HepG2 (cell line): ENCODE measurements around the gene SGPL1. TPM values are rescaled to one million over a fixed set of nuclear protein-coding genes. Genes with fewer than 3 reads are reported as not detected.

ENCODE experiments used
- AGO2 ChIP-seq: fragments of 200-400 bp; formaldehyde crosslinking; optimal IDR thresholded peaks from 2 replicates; pipeline ENCODE3; 2017; ENCODE audit warnings: mild to moderate bottlenecking, low read depth, low read length, moderate library complexity
- ARNT ChIP-seq: fragments of 450-650 bp; IDR thresholded peaks from 2 replicates; pipeline ENCODE4 v1.6.1; 2017
- DR1 ChIP-seq: sonication (generic); formaldehyde crosslinking; IDR thresholded peaks from 2 replicates; pipeline ENCODE4 v1.8.0; 2021; ENCODE audit warnings: mild to moderate bottlenecking, missing genetic modification reagents, inconsistent platforms
- FOSL2 ChIP-seq: sonication (generic); formaldehyde crosslinking; IDR thresholded peaks from 2 replicates; pipeline ENCODE4 v1.4.0; 2020; ENCODE audit warnings: missing genetic modification reagents
- GZF1 ChIP-seq: sonication (generic); formaldehyde crosslinking; IDR thresholded peaks from 2 replicates; pipeline ENCODE4 v1.5.1; 2020; ENCODE audit warnings: mild to moderate bottlenecking, missing genetic modification reagents
- JARID2 ChIP-seq: sonication (generic); formaldehyde crosslinking; IDR thresholded peaks from 2 replicates; pipeline ENCODE4 v1.8.1; 2023; ENCODE audit warnings: missing genetic modification reagents, inconsistent platforms; ENCODE audit not compliant: insufficient replicate concordance
- KMT2B ChIP-seq: IDR thresholded peaks from 2 replicates; pipeline ENCODE4 v1.6.1; 2016; ENCODE audit warnings: missing genetic modification reagents, missing compliant biosample characterization
- MAFK ChIP-seq, 2 experiments: IDR thresholded peaks in 1 of 2; conservative IDR thresholded peaks in 1 of 2; 2 replicates each; pipeline ENCODE4 v1.6.1; 2011; ENCODE audit warnings: improper control_type of control experiment in 2 of 2, low read length in 2 of 2
- MXI1 ChIP-seq: IDR thresholded peaks from 3 replicates; pipeline ENCODE4 v1.6.1; 2012; ENCODE audit warnings: low read depth, low read length, inconsistent platforms, borderline replicate concordance
- NFYB ChIP-seq: sonication (generic); formaldehyde crosslinking; IDR thresholded peaks from 2 replicates; pipeline ENCODE4 v1.4.0; 2020; ENCODE audit warnings: missing genetic modification reagents
- PHF8 ChIP-seq: sonication (generic); formaldehyde crosslinking; IDR thresholded peaks from 2 replicates; pipeline ENCODE4 v1.5.0; 2020; ENCODE audit warnings: missing genetic modification reagents
- RELA ChIP-seq: sonication (generic); formaldehyde crosslinking; IDR thresholded peaks from 2 replicates; pipeline ENCODE4 v1.4.0; 2020; ENCODE audit warnings: missing genetic modification reagents
- YEATS2 ChIP-seq: sonication (generic); formaldehyde crosslinking; IDR thresholded peaks from 2 replicates; pipeline ENCODE4 v1.4.0; 2020; ENCODE audit warnings: missing genetic modification reagents, borderline replicate concordance
- YEATS4 ChIP-seq: sonication (generic); formaldehyde crosslinking; IDR thresholded peaks from 2 replicates; pipeline ENCODE4 v1.4.0; 2020; ENCODE audit warnings: missing genetic modification reagents, borderline replicate concordance
- ZEB1 ChIP-seq: IDR thresholded peaks from 2 replicates; pipeline ENCODE4 v1.6.1; 2012; ENCODE audit warnings: mild to moderate bottlenecking, low read depth, inconsistent platforms; ENCODE audit not compliant: insufficient replicate concordance
- ZFP41 ChIP-seq: sonication (generic); formaldehyde crosslinking; IDR thresholded peaks from 2 replicates; pipeline ENCODE4 v1.4.0; 2020; ENCODE audit warnings: mild to moderate bottlenecking, missing genetic modification reagents, borderline replicate concordance
- ZNF296 ChIP-seq: sonication (generic); formaldehyde crosslinking; conservative IDR thresholded peaks from 2 replicates; pipeline ENCODE4 v1.5.0; 2020; ENCODE audit warnings: mild to moderate bottlenecking, missing genetic modification reagents
- ZNF546 ChIP-seq: sonication (generic); formaldehyde crosslinking; conservative IDR thresholded peaks from 2 replicates; pipeline ENCODE4 v1.8.1; 2023; ENCODE audit warnings: mild to moderate bottlenecking, missing genetic modification reagents
- ZNF652 ChIP-seq: IDR thresholded peaks from 2 replicates; pipeline ENCODE4 v1.6.1; 2016; ENCODE audit warnings: low read depth, borderline replicate concordance
- ZNF781 ChIP-seq: sonication (generic); formaldehyde crosslinking; IDR thresholded peaks from 2 replicates; pipeline ENCODE4 v1.5.1; 2020; ENCODE audit warnings: borderline replicate concordance, mild to moderate bottlenecking, missing genetic modification reagents; ENCODE audit errors: not compliant biosample characterization
- ZNF878 ChIP-seq: sonication (generic); formaldehyde crosslinking; IDR thresholded peaks from 2 replicates; pipeline ENCODE4 v1.8.1; 2023; ENCODE audit warnings: mild to moderate bottlenecking, missing genetic modification reagents, moderate library complexity
- polyA plus RNA-seq, 8 experiments: library from polyadenylated mRNA; depleted of rRNA in 3 of 8; stranded (reverse) in 7 of 8; unstranded in 1 of 8; fragments of >200 nt; fragmentation: Illumina TruSeq in 4 of 8; extraction: Trizol in 4 of 8; gene quantifications; 2 replicates each; pipeline versions ENCODE4 v1.2.1 to v1.2.3, GENCODE V29; 2011 to 2016; ENCODE audit warnings: low read depth in 4 of 8, missing spikeins in 1 of 8, mixed read lengths in 1 of 8; ENCODE audit not compliant: insufficient read depth in 1 of 8
- total RNA-seq, 5 experiments: library from RNA; depleted of rRNA; stranded (reverse); fragments of >200 nt; fragmentation: Illumina TruSeq; extraction: Trizol; gene quantifications; 2 replicates each; pipeline ENCODE4 v1.2.3, GENCODE V29; 2016; ENCODE audit warnings: low read depth in 1 of 5
- TF ChIP-seq, protein P1 (sequence below): sonication (generic); formaldehyde crosslinking; IDR thresholded peaks from 2 replicates; pipeline ENCODE4 v1.5.0; 2020; ENCODE audit warnings: mild to moderate bottlenecking, missing genetic modification reagents, moderate library complexity
- TF ChIP-seq, protein P2 (sequence below): sonication (generic); formaldehyde crosslinking; IDR thresholded peaks from 2 replicates; pipeline ENCODE4 v1.5.1; 2020; ENCODE audit warnings: mild to moderate bottlenecking, missing genetic modification reagents
- TF ChIP-seq, protein P3 (sequence below): fragments of 450-650 bp; IDR thresholded peaks from 2 replicates; pipeline ENCODE4 v1.6.1; 2017; ENCODE audit warnings: mild to moderate bottlenecking

SGPL1 gene
- total and polyA plus RNA-seq, 2 of the 13 experiments (the other 11 are each of a cell fraction or from before 2014, with no cell fraction given), result 17.6 to 25.0 TPM

DNA sequence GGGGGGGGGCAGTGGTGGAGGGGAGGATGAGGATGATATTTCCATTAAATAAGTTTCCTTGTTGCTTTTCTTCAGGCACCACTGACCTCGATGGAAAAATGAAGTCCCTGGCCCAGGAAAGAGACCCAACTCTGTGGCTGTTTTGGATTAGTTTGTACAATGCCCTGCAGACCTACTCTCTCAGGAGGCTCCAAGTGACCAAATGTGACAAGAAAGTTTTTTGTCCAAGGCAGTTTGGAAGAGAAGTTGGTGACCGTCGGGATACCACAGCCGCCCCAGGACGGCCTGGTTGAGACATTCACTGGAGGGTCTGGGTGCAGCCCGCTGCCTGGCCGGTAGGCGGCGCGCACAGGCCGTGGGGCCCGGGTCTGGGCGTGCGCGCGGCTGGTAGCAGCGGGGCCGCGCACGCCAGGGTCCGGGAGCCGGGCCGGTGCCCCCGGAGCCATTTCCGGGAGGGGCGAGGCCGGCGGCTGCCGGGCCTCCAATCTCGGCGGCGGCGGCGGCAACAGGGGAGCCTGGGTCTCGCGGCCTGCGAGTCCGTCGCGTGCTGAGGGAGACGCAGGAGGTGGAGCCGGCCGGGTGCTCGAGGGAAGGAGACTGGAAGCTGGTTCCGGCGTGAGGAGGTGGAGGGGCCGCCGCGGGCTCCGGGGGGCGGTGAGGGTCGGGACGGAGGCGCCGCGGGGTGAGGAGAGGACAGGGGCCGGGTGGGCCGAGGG is at the start of gene SGPL1 (continued):
- TF ChIP-seq, protein P1, sequence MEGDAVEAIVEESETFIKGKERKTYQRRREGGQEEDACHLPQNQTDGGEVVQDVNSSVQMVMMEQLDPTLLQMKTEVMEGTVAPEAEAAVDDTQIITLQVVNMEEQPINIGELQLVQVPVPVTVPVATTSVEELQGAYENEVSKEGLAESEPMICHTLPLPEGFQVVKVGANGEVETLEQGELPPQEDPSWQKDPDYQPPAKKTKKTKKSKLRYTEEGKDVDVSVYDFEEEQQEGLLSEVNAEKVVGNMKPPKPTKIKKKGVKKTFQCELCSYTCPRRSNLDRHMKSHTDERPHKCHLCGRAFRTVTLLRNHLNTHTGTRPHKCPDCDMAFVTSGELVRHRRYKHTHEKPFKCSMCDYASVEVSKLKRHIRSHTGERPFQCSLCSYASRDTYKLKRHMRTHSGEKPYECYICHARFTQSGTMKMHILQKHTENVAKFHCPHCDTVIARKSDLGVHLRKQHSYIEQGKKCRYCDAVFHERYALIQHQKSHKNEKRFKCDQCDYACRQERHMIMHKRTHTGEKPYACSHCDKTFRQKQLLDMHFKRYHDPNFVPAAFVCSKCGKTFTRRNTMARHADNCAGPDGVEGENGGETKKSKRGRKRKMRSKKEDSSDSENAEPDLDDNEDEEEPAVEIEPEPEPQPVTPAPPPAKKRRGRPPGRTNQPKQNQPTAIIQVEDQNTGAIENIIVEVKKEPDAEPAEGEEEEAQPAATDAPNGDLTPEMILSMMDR (CRISPR knock-in tag), result peak; percentile 89
- TF ChIP-seq ZNF878 (CRISPR knock-in tag) (no peak), ZNF652 (CRISPR knock-in tag) (no peak), ARNT (no peak), AGO2 (peak; percentile 42), ZNF296 (no peak), MAFK (conservative IDR thresholded peaks at IDR 0.05 in 1 of 2, IDR thresholded peaks at IDR 0.05 in 1 of 2; ENCODE audit: low read length in 2 of 2) (no peak), YEATS4 (CRISPR knock-in tag) (peak; percentile 87), ZEB1 (no peak), JARID2 (no peak), FOSL2 (CRISPR knock-in tag) (no peak), ZFP41 (CRISPR knock-in tag) (no peak), DR1 (CRISPR knock-in tag) (no peak), RELA (no peak), MXI1 (peak; percentile 48; the same call in 2 of the 3 replicates), PHF8 (CRISPR knock-in tag) (peak; percentile 81), KMT2B (no peak; the same call in 1 of the 2 replicates), NFYB (no peak), YEATS2 (CRISPR knock-in tag) (no peak), GZF1 (CRISPR knock-in tag) (no peak), ZNF781 (no peak), ZNF546 (0 out of 2 replicates have a peak, but pooled peaks have one; percentile 46)
- TF ChIP-seq, protein P2, sequence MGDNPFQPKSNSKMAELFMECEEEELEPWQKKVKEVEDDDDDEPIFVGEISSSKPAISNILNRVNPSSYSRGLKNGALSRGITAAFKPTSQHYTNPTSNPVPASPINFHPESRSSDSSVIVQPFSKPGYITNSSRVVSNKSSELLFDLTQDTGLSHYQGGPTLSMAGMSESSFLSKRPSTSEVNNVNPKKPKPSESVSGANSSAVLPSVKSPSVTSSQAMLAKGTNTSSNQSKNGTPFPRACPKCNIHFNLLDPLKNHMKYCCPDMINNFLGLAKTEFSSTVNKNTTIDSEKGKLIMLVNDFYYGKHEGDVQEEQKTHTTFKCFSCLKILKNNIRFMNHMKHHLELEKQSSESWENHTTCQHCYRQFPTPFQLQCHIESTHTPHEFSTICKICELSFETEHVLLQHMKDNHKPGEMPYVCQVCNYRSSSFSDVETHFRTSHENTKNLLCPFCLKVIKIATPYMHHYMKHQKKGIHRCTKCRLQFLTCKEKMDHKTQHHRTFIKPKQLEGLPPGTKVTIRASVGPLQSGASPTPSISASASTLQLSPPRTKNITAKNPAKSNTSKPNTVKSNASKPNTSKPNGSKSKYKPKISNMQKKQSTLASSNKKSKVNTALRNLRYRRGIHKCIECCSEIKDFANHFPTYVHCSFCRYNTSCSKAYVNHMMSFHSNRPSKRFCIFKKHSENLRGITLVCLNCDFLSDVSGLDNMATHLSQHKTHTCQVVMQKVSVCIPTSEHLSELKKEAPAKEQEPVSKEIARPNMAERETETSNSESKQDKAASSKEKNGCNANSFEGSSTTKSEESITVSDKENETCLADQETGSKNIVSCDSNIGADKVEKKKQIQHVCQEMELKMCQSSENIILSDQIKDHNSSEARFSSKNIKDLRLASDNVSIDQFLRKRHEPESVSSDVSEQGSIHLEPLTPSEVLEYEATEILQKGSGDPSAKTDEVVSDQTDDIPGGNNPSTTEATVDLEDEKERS, result no peak
- TF ChIP-seq, protein P3, sequence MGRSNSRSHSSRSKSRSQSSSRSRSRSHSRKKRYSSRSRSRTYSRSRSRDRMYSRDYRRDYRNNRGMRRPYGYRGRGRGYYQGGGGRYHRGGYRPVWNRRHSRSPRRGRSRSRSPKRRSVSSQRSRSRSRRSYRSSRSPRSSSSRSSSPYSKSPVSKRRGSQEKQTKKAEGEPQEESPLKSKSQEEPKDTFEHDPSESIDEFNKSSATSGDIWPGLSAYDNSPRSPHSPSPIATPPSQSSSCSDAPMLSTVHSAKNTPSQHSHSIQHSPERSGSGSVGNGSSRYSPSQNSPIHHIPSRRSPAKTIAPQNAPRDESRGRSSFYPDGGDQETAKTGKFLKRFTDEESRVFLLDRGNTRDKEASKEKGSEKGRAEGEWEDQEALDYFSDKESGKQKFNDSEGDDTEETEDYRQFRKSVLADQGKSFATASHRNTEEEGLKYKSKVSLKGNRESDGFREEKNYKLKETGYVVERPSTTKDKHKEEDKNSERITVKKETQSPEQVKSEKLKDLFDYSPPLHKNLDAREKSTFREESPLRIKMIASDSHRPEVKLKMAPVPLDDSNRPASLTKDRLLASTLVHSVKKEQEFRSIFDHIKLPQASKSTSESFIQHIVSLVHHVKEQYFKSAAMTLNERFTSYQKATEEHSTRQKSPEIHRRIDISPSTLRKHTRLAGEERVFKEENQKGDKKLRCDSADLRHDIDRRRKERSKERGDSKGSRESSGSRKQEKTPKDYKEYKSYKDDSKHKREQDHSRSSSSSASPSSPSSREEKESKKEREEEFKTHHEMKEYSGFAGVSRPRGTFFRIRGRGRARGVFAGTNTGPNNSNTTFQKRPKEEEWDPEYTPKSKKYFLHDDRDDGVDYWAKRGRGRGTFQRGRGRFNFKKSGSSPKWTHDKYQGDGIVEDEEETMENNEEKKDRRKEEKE, result no peak
